GM21423 (cell line): ENCODE measurements around the gene C1QB.

Experiments
- ATAC-seq: cut with Tn5 transposase; IDR thresholded peaks from one replicate; pipeline ENCODE4 v1.9.1; 2021; ENCODE audit warnings: mild to moderate bottlenecking, moderate library complexity; ENCODE audit not compliant: unreplicated experiment

C1QB gene

DNA sequence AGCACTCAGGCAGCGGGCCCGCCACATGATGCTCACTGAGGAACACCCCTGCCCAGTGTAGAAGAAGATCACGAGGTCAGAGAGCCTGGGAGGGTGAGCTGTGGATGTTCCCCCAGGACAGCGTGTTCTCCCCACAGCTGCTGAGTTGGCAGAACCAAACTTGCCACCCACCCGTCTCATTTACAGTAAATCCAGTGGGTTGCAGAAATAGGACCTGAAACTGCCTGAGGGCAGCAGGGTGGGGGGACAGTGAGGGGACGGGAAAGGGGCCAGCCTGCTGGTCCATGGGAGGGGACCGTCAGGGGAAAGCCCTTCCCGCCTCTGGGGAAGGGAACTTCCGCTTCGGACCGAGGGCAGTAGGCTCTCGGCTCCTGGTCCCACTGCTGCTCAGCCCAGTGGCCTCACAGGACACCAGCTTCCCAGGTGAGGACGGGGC is at the start of gene C1QB:
Gene C1QB (plus strand): TSS at position 356 of the 436 bp plus-strand sequence. CDS start 6,227 bp downstream, outside the sequence.
- no peak for ATAC-seq

DNA sequence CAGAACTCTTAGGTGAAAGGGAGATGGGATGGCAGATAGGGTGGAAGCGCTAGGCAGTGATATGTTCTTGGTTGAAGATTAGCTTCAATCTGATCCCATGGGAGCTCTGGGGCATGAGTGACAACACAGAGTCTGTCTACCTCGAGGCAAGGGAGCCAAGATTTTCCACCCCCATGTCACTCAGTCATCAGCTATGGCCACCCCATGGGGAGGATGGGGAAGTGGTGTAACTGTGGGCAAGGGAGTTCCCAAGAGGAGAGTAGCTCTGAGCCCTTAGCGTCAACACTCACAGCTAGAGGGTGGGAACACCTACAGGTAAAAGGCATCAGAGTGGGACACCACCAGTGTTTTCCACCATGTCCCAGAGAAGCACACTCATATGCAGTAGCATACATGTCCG is 46.9 kb upstream of the C1QB start:
- no peak for ATAC-seq

GRCh38 chr1:22607154-22607553 is 45.9 kb upstream of the C1QB start:
- no peak for ATAC-seq

DNA sequence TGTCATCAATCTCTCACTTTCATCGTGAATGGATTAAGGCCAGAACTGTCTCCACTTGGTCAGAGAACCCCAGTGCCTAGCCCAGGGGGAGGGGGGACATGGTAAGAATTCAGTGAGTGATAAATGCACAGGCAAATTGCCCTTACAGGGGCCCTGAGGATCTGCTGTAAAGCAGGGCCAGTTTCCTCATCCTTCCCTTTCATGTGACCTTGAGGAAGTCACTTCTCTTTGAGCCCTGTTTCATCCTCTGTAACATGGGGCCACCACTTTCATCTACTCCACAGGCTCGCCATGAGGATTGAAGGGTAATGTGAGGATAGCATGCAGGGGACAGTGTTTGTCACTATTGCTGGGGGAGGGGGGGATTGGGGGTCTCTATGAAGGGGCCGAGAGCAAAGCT is 44.7 kb upstream of the C1QB start:
- ATAC-seq, result no peak

DNA sequence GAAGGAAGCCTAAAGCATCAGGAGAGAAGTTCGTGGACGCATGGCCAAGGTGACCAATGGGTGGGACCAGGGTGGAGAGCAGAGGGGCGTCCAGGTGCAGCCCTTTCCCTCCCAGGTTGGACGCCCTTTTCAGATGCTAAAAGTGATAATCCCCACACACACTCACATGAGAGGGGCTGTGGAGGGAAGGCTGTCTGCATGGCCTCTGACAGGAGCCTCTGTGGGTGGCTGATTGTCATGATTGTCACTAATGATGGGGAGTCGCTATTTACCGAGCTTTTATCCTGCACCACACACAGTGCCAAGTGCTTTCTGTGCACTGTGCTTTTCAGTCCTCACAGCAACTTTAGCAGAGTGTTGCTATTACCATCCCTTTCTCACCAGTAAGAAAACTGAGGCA is 43.7 kb upstream of the C1QB start:
- no peak for ATAC-seq

DNA sequence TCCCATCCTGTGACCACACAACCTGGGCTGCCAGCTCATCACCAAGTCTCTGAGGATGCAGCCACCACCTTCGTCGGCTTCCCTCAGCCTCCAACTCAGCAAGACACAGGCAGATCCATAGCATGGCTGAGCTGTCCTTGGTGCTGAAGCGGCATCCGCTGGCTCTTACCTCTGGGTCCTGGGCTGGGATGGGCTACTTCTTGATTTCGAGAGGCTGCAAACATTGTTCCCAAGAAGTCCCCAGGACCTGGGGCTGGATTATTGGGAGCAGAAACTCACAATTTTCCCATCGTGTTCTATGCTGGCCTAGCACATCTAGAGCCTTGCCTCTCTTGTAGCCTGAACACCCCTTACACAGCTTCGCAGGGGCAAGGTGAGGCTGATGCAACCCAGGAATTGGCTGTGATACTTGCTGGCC is 41.5 kb upstream of the C1QB start:
- ATAC-seq, result no peak

GRCh38 chr1:22612671-22613571 is 40.1 kb upstream of the C1QB start:
- no peak for ATAC-seq

DNA sequence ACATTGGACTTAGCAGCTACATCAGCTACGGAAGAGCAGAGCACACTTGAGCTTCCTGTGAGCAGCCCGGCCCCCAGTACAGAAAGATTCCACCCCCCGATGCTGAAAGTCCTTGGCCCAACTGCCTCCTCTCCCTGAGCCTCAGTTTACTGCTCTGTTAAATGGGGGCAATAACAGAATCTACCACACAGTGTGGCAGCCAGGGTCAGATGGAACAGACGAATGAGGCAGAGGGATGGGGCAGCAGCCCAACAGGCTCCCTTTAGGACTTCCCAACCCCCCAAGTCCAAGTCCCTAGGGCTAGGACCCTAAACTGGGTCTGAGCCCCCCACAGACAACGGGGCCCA is 39.5 kb upstream of the C1QB start:
- ATAC-seq, result no peak

- ATAC-seq, result no peak
These were observed 39.1 kb upstream of the C1QB start for GRCh38 chr1:22613951-22614350.

DNA sequence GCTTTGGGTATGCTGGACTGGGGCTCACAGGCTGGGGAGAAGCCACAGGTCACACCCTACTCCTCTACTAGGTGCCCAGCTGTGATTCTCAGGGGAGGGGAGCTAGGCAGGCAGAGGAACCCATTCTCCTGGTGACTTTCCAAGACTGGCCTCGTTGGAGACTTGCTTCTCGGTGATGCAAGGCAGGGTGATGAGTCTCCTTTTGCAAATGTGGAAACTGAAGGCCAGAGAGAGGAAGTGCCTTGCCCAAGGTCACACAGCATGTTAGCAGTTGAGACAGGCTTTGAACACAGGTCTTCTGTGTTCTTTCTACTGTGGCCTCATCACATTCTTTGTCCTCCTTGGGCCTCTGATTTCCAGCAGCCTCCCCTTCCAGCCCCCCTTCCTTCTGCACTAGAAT is 37.1 kb upstream of the C1QB start:
- ATAC-seq, result no peak

GRCh38 chr1:22616571-22616970 is 36.5 kb upstream of the C1QB start:
- no peak for ATAC-seq

DNA sequence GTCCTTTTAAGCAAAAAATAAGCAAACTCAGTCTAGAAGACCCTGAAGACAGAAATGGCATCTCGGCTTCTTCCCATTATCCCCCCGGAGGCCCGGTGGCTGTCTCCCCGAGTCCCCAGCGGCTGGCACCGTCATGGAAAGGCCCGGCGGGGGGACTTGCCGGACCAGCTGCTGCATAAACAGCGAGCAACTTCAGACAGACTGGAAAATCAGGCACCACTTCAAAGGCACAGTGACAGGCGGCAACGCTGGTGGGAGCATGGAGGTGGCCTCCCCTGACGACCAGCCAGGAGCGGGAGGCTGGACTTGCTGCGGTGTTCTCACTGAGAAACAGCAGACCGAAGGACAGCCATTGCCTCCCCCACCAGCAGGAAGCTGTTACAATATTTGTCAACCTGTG is 35.0 kb upstream of the C1QB start:
- no peak for ATAC-seq

- no peak for ATAC-seq
These were observed 33.8 kb upstream of the C1QB start for GRCh38 chr1:22619252-22619651.

DNA sequence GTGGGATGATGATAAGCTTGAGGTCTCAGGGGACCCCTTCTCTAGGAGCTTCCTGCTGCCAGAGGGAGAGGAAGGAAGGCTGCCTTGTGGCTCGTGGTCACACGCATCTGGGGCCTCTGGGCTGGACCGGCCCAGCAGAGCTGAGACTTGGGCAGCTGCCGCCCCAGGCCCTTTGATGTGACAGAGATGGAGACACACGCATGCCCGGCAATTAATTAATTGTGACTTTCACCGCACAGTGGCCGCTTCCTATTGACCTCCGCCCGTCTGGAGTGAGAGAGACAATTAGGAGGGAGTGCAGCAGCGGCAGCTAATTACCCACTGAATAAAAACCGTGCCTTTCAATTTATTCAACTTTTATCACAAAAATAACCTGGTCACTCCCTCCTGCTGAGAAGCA is 33.2 kb upstream of the C1QB start:
- no peak for ATAC-seq

- no peak for ATAC-seq
These were observed 31.3 kb upstream of the C1QB start for GRCh38 chr1:22621761-22622160.

DNA sequence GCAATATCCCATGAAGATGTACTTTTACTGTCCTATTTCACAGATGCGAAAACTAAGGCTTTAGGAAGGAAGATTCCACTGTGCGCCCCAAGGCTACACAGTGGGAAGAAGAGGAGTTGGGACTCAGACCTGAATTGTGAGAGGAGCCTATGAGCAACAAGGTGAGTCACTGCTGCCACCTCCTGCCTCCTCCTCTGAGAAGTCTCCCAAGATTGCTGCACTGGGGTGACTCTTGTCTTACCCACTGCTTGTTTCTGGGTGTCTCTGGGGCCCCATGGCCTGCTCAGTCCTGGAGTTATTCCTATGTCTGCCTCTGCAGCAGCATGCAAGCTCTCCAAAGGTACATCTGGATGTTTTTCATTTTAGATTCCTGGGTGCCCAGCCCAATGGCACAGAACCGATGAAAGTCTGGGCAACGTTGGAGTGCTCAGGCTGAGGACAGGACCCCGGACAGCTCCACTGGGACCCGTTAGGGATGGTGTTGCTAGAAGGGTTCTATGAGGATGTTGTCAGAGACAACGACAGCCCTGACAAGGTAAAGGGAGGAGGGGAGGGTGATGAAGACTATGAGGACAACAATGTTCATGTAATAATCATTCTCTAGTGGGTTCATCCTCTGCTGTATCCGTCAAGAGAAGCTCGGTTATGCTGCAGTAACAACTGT is 27.6 kb upstream of the C1QB start:
- ATAC-seq, result no peak

DNA sequence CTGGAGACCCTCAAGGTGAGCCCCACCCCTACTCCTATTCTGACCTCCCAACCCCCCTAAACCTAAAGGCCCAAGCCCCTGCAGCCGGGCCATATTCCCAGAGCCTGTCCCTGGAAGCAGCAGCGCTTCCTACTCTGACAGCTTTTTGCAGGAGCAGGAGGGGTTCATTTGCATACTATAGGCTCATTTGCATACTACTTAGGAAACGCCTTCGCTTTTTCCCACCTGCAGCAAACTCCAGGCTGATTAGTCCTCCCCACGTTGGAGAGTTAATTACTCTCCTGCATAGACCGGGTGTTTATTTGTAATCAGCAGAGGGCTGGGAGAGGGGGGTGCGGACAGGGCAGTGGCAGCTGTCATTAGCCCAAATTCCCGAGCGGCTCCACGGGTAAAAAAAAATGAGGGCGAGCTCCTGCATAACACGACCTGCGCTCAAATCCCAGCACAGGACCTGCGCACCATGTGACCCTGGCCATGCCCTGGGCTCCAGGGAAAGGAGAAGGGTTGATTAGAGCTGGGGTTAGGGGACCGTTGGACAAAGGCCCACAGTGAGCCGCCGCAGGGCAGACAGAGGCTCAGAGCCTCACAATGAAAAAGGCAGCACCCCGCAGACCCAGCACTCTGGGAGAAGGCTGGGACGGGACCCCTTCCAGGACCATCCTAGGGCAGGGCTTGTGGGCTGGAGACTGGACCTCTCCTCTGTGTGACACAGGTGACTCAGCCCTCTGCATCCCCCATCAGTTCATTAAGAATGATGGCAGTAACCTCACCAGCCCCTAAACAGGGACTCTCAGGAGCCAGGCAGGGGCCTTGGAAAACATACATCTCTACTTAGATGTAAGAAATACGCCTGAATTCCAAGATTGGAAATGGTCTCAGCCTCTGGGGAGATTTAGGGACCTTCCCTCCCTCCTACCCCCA is 26.5 kb upstream of the C1QB start:
- ATAC-seq, result no peak

GRCh38 chr1:22627331-22627730 is 25.7 kb upstream of the C1QB start:
- ATAC-seq, result no peak

DNA sequence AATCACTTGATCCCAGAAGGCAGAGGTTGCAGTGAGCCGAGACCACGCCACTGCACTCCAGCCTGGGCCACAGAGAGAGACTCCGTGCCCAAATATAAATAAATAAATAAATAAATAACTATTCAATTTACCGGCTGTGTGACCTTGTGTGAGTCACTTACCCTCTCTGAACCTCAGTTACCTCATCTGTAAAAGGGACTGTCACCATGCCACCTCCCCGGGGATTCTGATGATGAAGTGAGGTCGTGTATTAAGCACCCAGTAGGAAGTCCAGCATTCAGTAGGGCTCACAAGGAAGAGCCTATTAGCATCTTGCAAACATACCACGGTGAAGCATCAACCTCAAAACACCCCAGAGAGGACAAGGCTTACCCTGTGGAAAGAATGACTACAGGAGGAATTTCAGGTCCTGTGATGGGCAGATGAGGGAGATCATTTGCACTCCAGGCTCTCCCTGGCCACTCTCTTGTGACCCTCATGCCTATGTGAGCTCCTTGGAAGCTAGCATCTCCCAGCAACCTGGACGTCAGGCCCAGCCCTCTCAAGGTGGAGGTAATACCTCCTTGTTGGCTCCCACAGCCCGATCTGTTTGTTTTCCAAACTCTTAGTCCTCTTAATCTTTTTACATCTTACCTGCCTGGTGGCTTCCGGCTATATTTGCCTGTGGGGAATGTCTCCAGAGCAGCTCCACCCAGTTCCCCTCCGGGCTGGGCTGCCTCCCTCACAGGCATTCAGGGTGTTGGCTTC is 24.2 kb upstream of the C1QB start:
- no peak for ATAC-seq

DNA sequence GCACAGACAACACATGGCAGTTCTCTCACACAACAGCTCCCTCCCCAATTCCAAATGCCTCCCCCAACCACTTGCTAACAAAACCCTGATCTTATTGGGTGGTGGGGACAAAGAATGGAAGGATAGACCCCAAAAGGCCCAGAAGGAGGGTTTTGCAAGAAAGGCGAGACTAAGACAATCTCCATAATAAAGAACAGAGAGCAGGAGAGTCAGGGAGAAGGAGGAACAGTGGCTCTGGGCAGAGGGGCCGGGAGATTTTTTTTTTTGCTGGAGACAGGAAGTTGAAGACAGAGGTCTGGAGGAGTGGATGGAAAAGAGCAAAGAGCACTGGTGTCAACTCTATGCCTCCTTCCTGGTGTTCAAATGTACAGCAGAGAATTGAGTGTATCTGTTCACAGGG is 23.1 kb upstream of the C1QB start:
- no peak for ATAC-seq
